GM13976 (cell line): Measurements from ENCODE around the gene PRR19.
"Not testable (repeated sequence)": the region's sequence is repeated elsewhere in the genome, so short reads cannot be mapped to it uniquely, and the experiment has no call there.

Source experiments
- DNase-seq: peaks from one replicate; pipeline ENCODE4 v3.0.0; 2012; ENCODE audit warnings: low spot score
- in situ Hi-C: fragments of 300-500 bp; cut with MboI; formaldehyde crosslinking; loops from one replicate; pipeline ENCODE4 v1.12.0; 2022; ENCODE audit warnings: low sequenced_read_pairs, mixed read lengths, inconsistent platforms; ENCODE audit not compliant: unreplicated experiment
- TF ChIP-seq, protein P1 (sequence below): IDR thresholded peaks from 2 replicates; pipeline ENCODE4 v1.5.1; 2012; ENCODE audit warnings: borderline replicate concordance, mild to moderate bottlenecking; ENCODE audit not compliant: insufficient read depth; ENCODE audit errors: extremely low read depth, missing control alignments, control extremely low read depth

Gene PRR19

GRCh38 chr19:42333975-42334696 is 32.2 kb downstream of the PRR19 start:
- no peak for DNase-seq
- in situ Hi-C loops = no loop called here

DNA sequence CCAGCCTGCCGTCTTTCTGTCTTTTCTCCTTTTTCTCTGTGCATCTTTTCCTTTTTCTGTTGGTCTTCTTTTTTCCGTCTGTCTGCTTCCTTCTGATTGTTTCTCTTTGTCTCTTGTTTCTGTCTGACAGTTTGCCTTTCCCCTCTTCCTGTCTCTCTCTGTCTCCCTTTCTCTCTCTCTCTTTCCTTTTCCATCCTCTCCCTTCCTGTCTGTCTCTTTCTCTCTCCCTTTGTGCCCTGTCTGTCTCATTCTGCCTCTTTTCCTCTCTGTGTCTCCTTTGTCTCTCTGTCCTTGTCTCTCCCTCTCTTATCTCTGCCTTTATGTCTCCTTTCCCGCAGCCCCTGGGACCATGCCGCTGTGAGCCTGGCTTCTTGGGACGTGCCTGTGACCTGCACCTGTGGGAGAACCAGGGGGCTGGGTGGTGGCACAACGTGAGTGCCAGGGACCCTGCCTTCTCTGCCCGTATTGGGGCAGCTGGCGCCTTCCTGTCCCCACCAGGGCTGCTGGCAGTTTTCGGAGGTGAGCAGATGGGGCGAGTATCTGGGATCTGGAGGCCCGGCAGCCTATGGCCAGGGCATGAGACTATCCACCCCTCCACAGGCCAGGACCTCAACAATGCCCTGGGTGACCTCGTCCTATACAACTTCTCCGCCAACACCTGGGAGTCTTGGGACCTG is 32.9 kb downstream of the PRR19 start:
- TF ChIP-seq, protein P1, sequence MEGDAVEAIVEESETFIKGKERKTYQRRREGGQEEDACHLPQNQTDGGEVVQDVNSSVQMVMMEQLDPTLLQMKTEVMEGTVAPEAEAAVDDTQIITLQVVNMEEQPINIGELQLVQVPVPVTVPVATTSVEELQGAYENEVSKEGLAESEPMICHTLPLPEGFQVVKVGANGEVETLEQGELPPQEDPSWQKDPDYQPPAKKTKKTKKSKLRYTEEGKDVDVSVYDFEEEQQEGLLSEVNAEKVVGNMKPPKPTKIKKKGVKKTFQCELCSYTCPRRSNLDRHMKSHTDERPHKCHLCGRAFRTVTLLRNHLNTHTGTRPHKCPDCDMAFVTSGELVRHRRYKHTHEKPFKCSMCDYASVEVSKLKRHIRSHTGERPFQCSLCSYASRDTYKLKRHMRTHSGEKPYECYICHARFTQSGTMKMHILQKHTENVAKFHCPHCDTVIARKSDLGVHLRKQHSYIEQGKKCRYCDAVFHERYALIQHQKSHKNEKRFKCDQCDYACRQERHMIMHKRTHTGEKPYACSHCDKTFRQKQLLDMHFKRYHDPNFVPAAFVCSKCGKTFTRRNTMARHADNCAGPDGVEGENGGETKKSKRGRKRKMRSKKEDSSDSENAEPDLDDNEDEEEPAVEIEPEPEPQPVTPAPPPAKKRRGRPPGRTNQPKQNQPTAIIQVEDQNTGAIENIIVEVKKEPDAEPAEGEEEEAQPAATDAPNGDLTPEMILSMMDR = no peak
- in situ Hi-C loops = no loop called here
- DNase-seq = no peak

More at GRCh38 chr19:42333975-42334696, 32.2 kb downstream of the PRR19 start:
- TF ChIP-seq, protein P1 = no peak

DNA sequence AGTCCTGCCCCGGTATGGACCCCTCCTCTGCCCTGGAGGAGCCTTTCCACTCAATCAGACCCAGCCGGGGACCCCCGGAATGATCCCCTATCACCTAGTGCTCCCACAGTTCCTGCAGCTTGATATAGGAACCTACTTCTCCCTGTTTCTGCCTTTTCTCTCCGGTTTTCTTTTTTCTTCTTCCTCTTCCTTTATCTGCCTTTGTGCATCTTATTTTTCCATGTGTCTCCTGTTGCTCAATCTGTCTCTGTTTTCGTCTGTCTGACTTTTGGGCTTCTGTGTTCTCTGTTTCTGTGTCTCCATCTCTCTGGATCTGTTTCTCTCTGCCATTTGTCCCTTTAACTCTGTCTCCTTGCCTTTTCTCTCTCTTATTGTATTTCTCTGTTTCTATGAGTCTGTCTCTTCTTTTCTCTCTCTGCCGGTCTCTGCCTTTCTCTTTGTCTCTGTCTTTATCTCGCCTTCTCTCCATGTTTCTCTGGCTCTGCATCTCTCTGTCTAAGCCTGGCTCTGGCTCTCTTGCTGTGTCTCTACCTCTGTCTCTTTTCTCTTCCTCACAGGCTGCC is 33.5 kb downstream of the PRR19 start:
- DNase-seq = no peak
- in situ Hi-C loops = no loop called here
- TF ChIP-seq, protein P1 = no peak

- TF ChIP-seq, protein P1 = no peak
- no peak for DNase-seq
- in situ Hi-C loops = no loop called here
Measured at GRCh38 chr19:42335971-42336370, 34.0 kb downstream of the PRR19 start.

- in situ Hi-C loops, DNase-seq: not testable (repeated sequence)
Measured at GRCh38 chr19:42339126-42339860, 37.4 kb downstream of the PRR19 start.

DNA sequence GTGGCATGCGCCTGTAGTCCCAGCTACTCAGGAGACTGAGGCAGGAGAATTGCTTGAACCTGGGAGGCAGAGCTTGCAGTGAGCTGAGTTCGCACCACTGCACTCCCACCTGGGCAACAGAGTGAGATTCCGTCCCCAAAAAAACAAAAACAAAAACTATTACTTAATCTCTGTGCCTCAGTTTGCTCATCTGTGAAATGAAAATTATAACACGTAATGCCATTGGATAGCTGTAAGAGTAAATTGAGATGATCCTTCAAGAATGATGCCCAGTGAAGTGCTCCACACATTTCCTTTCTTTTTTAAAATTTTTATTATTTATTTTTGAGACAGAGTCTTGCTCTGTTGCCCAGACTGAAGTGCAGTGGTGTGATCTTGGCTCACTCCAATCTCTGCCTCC is 38.0 kb downstream of the PRR19 start:
- in situ Hi-C loops, DNase-seq: not testable (repeated sequence)

DNA sequence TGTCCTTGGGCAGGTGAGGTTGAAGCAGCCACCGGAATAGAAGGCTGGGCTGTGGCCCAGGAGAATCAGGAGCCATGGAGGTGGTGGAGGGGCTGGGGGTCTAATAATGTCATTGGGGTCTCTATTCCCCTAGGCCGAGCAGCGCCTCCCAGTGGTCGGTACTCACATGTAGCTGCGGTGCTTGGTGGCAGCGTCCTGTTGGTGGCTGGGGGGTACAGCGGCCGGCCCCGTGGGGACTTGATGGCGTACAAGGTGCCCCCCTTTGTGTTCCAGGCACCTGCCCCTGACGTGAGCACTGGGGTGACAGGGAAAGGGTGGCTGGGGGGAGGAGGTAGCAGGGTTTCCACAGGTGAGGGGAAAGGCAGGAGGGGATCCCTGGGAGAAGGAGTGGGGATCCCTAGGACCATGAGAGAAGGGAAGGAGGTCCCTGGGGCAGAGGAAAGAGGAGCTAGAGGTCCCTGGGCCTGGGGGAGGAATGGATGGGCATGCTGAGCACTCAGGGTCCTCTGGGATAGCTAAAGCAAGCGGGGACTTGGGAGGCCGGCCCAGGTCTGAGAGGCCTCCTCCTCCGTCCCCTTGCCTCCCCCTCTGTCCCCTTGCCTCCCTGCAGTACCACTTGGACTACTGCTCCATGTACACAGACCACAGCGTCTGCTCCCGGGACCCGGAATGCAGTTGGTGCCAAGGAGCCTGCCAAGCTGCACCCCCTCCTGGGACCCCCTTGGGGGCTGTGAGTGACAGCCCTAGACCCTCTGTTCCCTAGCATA is 41.6 kb downstream of the PRR19 start:
- in situ Hi-C loops = no loop called here
- TF ChIP-seq, protein P1 = no peak
- DNase-seq = no peak
